HEK293 (cell line): ENCODE results near the gene TRIM8.

Source experiments
- YY1 ChIP-seq: fragments of 450-650 bp; formaldehyde crosslinking; IDR thresholded peaks from 2 replicates; pipeline ENCODE4 v1.5.1; 2018; ENCODE audit warnings: missing biosample characterization, missing genetic modification characterization
- ZNF404 ChIP-seq: fragments of 450-650 bp; formaldehyde crosslinking; IDR thresholded peaks from 2 replicates; pipeline ENCODE4 v1.5.1; 2017; ENCODE audit warnings: missing biosample characterization, missing genetic modification characterization
- TF ChIP-seq, protein P1 (sequence below): fragments of 450-650 bp; formaldehyde crosslinking; IDR thresholded peaks from 2 replicates; pipeline ENCODE4 v1.5.1; 2016; ENCODE audit warnings: missing biosample characterization, missing genetic modification characterization

DNA sequence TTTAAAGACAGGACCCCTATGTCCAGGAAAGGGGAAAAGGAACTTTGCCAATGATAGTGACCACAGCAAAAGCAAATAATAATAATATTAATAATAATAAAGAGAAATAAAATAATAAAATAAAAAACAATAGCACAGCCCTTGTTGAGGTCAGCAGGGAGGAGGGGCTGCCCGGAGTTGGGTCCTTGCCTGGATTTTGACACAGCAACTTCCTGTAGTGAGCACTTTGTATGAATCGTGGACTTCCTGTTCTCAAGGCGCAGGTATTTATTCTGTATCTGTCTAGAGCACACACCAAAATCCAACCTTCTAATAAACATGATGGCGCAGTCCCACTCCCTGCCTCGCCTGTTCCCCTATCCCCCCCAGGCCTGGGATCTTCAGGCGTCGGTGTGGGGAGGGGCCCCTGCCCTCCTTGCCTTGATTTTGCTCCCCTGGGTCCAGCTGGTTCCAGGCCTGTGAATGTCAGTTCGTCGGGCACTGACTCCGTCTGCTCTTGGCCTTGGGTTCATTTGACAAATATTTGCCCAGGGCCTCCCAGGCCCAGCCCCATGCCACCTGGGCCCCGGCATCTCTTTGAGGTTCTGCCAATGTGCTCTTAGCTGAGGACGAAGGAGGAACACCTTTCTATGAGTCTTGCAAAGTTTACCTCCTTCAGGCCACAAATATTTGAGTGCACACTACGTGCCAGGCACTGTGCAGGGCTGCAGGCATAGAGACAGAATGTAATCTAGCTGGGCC, 13.9 kb downstream of the TRIM8 start:
- TF ChIP-seq ZNF404 (tag by site-specific recombination) (no peak), YY1 (tag by site-specific recombination) (no peak)
- TF ChIP-seq, protein P1, sequence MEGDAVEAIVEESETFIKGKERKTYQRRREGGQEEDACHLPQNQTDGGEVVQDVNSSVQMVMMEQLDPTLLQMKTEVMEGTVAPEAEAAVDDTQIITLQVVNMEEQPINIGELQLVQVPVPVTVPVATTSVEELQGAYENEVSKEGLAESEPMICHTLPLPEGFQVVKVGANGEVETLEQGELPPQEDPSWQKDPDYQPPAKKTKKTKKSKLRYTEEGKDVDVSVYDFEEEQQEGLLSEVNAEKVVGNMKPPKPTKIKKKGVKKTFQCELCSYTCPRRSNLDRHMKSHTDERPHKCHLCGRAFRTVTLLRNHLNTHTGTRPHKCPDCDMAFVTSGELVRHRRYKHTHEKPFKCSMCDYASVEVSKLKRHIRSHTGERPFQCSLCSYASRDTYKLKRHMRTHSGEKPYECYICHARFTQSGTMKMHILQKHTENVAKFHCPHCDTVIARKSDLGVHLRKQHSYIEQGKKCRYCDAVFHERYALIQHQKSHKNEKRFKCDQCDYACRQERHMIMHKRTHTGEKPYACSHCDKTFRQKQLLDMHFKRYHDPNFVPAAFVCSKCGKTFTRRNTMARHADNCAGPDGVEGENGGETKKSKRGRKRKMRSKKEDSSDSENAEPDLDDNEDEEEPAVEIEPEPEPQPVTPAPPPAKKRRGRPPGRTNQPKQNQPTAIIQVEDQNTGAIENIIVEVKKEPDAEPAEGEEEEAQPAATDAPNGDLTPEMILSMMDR (tag by site-specific recombination), result no peak
